ENCODE results near the gene ANAPC1.
"Not testable (repeated sequence)": the region's sequence is repeated elsewhere in the genome, so short reads cannot be mapped to it uniquely, and the experiment has no call there.

Gene ANAPC1

GRCh38 chr2:111905475-111905869 lies 21.5 kb upstream of the ANAPC1 start:
- not testable (repeated sequence) for DNase-seq (ENCODE audit: low spot score)

GRCh38 chr2:111904726-111905474 lies 20.9 kb upstream of the ANAPC1 start:
- no peak for DNase-seq (ENCODE audit: low spot score)

DNA sequence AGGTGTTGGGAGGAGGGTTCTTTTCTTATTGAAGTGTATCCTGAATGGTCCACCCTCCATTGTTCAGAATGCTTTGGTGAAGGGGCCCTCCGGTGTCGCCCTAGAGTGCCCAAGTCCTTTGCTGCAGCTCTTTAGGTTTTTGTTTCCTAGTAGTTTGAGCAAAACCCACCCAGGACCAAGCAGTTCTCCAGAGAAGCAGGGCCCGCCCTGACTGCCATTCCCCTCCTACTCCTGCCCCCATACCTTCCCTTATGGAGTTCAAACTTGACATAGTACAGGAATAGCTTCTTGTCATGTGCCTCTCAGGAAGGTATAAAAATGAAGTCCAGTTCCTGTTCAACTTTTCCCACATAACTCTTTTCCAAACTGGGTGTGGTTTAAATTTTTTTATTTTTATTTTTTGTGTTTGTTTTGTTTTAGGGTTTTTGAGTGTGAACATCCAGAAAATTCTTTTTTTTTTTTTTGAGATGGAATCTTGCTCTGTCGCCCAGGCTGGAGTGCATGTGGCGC lies 20.0 kb upstream of the ANAPC1 start:
- DNase-seq (ENCODE audit: low spot score) = no peak

DNA sequence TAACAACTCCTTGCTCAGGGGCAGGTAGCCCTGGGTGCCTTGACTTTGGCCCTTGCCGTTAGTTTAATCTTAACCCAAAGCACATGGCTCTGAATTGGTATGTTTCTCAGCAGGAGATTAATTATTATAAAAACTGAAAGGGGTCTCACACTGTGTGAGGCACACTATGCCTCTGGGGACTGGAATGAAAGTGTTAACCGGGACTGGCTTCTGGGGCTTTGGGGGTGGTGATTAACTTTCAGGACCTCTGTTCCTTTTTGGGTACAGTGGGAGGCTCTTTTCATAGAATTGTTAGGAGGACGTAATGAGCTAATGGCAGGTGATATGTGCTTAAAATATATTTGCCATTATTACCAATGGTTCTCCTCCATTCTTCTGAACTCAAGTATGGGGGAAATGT lies 19.5 kb upstream of the ANAPC1 start:
- no peak for DNase-seq (ENCODE audit: low spot score)

DNA sequence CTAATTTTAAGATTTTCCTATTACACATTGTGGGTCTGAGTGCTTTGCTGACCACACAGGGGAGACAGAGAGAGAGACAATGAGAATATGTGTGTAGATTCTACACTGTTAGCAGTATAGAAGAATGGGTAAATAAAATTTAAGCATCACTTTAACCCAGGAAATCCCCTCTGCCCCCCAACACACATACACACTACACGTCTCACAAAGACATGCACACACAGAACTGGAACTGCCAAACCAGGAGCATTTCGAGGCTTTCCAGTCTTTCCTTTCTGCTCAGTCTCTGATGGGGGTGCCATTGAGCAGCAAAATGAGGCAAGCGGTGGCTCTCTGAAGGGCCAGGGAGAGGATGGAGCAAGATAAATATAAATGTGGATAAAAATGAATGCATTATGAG lies 16.9 kb upstream of the ANAPC1 start:
- DNase-seq (ENCODE audit: low spot score) = peak; percentile 72

DNA sequence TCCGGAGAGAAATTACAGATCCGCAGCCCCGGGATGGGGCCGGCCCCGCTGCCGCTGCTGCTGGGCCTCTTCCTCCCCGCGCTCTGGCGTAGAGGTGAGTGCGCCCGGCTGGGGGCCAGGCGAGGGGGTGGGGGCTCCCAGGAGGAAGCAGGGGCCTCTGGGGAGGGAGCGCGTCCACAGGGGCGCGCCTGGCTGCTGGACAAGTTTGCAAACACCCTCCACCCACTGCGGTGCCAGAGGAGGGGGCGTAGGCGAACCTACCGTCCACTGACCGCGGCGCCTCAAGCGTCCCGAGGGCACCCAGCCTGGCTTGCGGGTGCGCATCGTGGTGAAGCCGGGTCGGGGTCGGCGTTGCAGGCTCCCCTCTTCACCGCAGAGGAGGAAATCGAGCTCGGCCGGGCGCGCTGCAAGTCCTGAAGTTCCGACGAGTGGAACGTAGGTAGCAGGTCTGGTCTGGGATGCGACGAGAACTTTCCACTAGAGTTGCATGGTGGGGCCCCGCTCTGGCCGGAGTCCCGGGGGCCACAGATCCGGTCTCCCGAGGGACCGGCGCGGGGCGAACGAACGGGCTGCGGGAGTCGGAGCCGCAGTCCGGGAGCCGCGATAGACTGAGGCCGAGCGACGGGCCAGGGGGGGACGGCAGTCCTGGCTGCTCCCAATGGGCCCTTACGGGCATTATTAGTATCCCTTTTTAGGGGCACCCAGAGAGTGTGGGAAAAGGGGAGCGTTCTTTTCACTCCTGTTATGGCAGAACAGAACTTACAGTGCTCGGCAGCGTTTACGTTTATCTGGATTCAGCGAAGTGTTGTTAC lies 14.9 kb upstream of the ANAPC1 start:
- peak; percentile 28 for DNase-seq (ENCODE audit: low spot score)

GRCh38 chr2:111897924-111898702 lies 14.1 kb upstream of the ANAPC1 start, which contains the start of gene MERTK:
Gene MERTK, plus strand, starts transcription at chr2:111898607. Its CDS starts 129 bp downstream, at chr2:111898736.
- DNase-seq (ENCODE audit: low spot score) = peak; percentile 83

- no peak for DNase-seq (ENCODE audit: low spot score)
These were observed 13.6 kb upstream of the ANAPC1 start for GRCh38 chr2:111897630-111897923.

GRCh38 chr2:111896576-111896975 lies 12.6 kb upstream of the ANAPC1 start:
- DNase-seq (ENCODE audit: low spot score) = no peak

DNA sequence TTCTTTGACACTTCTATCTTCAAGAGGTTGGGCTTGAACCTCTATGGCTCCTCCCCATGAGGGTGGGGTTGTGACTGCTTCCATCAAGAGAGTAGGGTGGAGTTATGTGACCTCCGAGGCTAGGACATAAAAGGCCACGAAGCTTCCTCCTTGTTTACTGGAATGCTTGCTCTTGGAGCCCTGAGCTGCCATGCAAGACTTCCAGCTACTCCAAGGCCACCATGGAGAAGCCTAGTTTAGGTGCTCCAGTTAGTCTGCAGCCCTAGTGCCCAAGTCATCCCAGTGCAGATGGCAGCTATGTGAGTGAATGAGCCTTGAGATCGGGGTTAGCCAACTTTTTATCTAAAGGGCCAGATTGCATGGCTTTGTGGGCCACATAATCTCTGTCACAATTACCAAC lies 12.0 kb upstream of the ANAPC1 start:
- DNase-seq (ENCODE audit: low spot score) = no peak

GRCh38 chr2:111884592-111884964 lies 585 bp upstream of the ANAPC1 start:
- DNase-seq (ENCODE audit: low spot score) = no peak

GRCh38 chr2:111872806-111873205 lies 11.2 kb downstream of the ANAPC1 start:
- not testable (repeated sequence) for DNase-seq (ENCODE audit: low spot score)

- not testable (repeated sequence) for DNase-seq (ENCODE audit: low spot score)
These were observed 18.9 kb downstream of the ANAPC1 start for GRCh38 chr2:111865124-111865523.

DNA sequence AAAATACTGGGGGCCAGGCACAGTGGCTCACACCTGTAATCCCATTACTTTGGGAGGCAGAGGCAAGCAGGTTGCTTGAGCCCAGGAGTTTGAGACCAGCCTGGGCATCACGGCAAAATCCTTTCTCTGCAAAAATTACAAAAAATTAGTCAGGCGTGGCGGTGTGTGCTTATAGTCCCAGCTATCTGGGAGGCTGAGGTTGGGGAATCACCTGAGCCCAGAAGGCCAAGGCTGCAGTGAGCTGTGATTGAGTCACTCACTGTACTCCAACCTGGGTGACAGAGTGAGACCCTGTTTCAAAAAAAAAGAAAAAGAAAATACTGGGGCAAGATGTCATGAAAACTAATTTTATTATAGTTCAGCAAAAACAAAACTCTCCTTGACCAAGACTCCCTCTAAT lies 24.0 kb downstream of the ANAPC1 start:
- not testable (repeated sequence) for DNase-seq (ENCODE audit: low spot score)

- not testable (repeated sequence) for DNase-seq (ENCODE audit: low spot score)
These were observed 31.4 kb downstream of the ANAPC1 start for GRCh38 chr2:111852544-111852943.

GRCh38 chr2:111850646-111851045 lies 33.3 kb downstream of the ANAPC1 start:
- DNase-seq (ENCODE audit: low spot score) = not testable (repeated sequence)

- DNase-seq (ENCODE audit: low spot score) = not testable (repeated sequence)
These were observed 44.2 kb downstream of the ANAPC1 start for GRCh38 chr2:111839625-111840282.

GRCh38 chr2:111838992-111839391 lies 45.0 kb downstream of the ANAPC1 start:
- not testable (repeated sequence) for DNase-seq (ENCODE audit: low spot score)

DNA sequence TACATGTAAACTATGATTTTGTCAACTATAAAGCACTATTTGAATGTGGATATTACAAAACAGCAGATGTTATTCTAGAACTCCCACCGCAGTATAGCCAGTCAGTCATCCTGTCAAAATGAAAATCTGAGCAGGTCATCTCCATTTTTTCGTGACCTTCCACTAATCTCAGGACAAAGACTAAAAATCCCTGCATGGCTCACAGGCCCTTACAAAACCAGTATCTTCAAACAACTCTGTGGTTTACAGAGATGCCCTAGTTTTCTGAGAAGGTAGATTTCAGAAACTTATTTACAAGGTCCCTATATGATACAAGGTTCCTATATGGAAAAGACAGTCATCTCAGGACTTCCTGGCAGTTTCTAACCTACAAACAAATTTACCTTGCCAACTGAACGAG lies 49.8 kb downstream of the ANAPC1 start:
- not testable (repeated sequence) for DNase-seq (ENCODE audit: low spot score)

- not testable (repeated sequence) for DNase-seq (ENCODE audit: low spot score)
These were observed 53.5 kb downstream of the ANAPC1 start for GRCh38 chr2:111830479-111830878.

DNA sequence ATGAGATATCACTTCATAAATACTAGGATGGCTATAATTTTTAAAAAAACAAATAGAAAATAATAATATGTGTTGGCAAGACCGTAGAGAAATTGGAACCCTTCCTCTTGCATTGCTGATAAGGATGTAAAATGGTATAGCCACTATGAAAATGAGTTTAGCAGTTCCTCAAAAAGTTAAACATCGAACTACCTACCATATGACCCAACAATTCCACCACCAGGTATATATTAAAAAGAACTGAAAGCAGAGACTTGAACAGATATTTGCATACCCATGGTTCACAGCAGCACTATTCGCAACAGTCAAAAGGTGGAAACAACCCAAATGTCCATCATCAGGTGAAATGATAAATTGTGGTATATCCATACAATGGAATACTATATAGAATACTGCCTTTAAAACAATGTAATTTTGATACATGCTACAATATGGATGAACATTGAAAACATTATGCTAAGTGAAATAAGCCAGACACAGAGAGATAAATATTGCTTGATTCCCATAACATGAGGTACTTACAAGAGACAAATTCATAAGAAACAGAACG lies 55.7 kb downstream of the ANAPC1 start:
- DNase-seq (ENCODE audit: low spot score) = not testable (repeated sequence)
